ENCODE data around the gene CLCN6.

The CLCN6 gene

DNA sequence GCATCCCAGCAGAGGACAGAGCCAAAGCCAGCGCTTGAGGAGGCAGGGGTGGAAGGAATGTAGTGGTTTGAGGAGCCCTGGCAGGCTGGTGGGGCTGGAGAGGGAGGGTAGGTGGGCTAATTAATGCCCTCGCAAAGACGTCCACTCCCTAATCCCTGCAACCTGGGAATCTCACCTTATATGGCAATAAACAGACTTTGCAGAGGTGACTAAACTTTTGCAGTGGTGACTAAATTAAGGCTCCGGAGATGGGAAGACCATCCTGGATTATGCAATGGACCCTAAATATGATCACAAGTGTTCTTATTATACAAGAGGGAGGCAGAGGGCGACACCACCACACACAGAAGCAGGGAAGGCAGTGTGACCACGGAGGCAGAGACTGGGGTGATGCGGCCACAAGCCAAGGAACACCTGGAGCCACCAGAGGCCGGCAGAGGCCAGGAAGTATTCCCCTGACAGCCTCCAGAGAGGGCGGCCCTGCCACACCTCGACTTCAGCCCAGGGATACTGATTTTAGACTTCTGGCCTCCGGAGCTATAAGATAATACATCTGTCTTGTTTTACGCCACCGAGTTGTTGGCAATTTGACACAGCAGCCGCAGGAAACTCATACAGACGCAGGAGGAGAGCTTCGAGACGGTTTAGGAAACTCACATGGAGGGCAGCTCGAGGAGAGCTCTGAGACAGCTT is 75.9 kb downstream of the CLCN6 start:
- no peak for TF ChIP-seq CTCF (IDR thresholded peaks at IDR 0.05; ENCODE audit: insufficient read depth, missing control alignments)
- FAIRE-seq = no peak
- no peak for DNase-seq (ENCODE audit: insufficient read length, low spot score)

GRCh38 chr1:11882814-11883538 is 77.0 kb downstream of the CLCN6 start:
- TF ChIP-seq CTCF (IDR thresholded peaks at IDR 0.05; ENCODE audit: insufficient read depth, missing control alignments) = no peak
- no peak for FAIRE-seq
- DNase-seq (ENCODE audit: insufficient read length, low spot score) = no peak

DNA sequence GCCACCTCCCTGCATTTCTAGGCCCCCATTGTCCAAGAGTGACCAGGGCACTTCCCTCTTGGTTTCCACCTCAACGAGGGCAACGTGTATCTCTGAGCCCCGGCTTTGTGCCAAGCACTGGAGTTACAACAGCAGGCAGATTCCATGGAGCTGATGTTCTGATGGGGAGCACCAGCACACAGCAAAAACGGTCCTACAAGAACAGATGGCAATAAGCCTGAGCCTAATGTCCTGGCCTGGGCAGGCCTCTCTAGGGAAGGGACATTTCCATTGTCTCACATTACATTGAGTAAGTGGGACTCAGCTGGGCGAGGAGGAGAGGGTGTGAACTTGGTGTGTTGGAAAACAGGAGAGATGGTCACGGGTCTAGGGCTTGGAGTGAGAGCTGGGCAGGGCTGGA is 79.9 kb downstream of the CLCN6 start:
- no peak for TF ChIP-seq CTCF (IDR thresholded peaks at IDR 0.05; ENCODE audit: insufficient read depth, missing control alignments)
- FAIRE-seq (no peak), DNase-seq (ENCODE audit: insufficient read length, low spot score) (no peak)

GRCh38 chr1:11886986-11887665 is 81.1 kb downstream of the CLCN6 start:
- FAIRE-seq = no peak
- no peak for DNase-seq (ENCODE audit: insufficient read length, low spot score)
- no peak for TF ChIP-seq CTCF (IDR thresholded peaks at IDR 0.05; ENCODE audit: insufficient read depth, missing control alignments)

DNA sequence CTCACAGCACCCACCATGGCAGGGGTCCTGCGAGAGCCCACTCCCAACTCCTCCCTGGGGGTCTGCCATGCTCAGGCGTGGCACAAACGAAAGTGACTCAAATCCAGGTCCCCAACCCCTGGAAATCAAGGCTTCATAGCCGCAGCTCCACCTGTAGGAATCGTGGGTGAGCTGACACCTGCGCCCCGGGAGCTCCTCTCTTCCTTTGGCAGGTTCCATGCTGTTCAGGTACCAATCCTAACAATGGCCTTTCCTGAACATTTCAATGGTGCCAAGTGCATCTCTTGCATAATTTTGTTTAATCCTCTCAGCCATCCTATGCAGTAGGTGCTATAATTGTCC is 81.6 kb downstream of the CLCN6 start:
- no peak for TF ChIP-seq CTCF (IDR thresholded peaks at IDR 0.05; ENCODE audit: insufficient read depth, missing control alignments)
- FAIRE-seq (no peak), DNase-seq (ENCODE audit: insufficient read length, low spot score) (no peak)

GRCh38 chr1:11888206-11888876 is 82.3 kb downstream of the CLCN6 start:
- DNase-seq (ENCODE audit: insufficient read length, low spot score) (no peak), FAIRE-seq (no peak)
- no peak for TF ChIP-seq CTCF (IDR thresholded peaks at IDR 0.05; ENCODE audit: insufficient read depth, missing control alignments)
